Measurements from ENCODE around the gene AKNA.

- TF ChIP-seq, protein P1, sequence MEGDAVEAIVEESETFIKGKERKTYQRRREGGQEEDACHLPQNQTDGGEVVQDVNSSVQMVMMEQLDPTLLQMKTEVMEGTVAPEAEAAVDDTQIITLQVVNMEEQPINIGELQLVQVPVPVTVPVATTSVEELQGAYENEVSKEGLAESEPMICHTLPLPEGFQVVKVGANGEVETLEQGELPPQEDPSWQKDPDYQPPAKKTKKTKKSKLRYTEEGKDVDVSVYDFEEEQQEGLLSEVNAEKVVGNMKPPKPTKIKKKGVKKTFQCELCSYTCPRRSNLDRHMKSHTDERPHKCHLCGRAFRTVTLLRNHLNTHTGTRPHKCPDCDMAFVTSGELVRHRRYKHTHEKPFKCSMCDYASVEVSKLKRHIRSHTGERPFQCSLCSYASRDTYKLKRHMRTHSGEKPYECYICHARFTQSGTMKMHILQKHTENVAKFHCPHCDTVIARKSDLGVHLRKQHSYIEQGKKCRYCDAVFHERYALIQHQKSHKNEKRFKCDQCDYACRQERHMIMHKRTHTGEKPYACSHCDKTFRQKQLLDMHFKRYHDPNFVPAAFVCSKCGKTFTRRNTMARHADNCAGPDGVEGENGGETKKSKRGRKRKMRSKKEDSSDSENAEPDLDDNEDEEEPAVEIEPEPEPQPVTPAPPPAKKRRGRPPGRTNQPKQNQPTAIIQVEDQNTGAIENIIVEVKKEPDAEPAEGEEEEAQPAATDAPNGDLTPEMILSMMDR (IDR thresholded peaks at IDR 0.05) = no peak
- TF ChIP-seq EP300 (IDR thresholded peaks at IDR 0.05; ENCODE audit: borderline replicate concordance in 1 of 2, low read depth in 1 of 2, low read length in 1 of 2) (no peak), SIN3A (IDR thresholded peaks at IDR 0.05; ENCODE audit: borderline replicate concordance, low read depth, low read length) (no peak)
Observed at GRCh38 chr9:114291886-114292590, 95.7 kb downstream of the AKNA start.
